K562 (cell line): ENCODE measurements around the gene SLC29A3. TPM values are rescaled to one million over a fixed set of nuclear protein-coding genes. Genes with fewer than 3 reads are reported as not detected.

ENCODE experiments used
- ATAC-seq: fragments of 200-7000 bp; cut with Tn5 transposase; 3 replicates; pipeline ENCODE4 v1.9.1; 2020; ENCODE audit warnings: moderate library complexity
- BruUV-seq: library from RNA; stranded (reverse); fragments of 400-500 nt; replicated peaks from 2 replicates; lab custom pipeline; 2021; lab: Mats Ljungman, UMichigan
- CTCF ChIA-PET: fragments of 300-600 bp; formaldehyde crosslinking; extraction: SDS; loops from one replicate; lab custom pipeline; 2021; ENCODE audit warnings: low intra/inter-chr PET ratio; lab: Yijun Ruan, JAX
- POLR2A ChIA-PET: fragments of 300-600, 350-650 bp; sonication (Branson Sonifier 250); formaldehyde crosslinking; extraction: SDS; loops from one replicate; lab custom pipeline; 2021; ENCODE audit warnings: antibody characterized with exemption, inconsistent platforms; lab: Yijun Ruan, JAX
- DNase-seq, 4 experiments: peaks; one replicate each; pipeline versions ENCODE4 v3.0.0 to v3.0.0-alpha.2; 2011 to 2018; ENCODE audit warnings: low spot score in 3 of 4, mixed read lengths in 3 of 4; ENCODE audit errors: extremely low read depth in 1 of 4
- FAIRE-seq: peaks from 2 replicates; lab custom pipeline; 2011; peaks lifted over from hg19 to GRCh38; lab: Jason Lieb, UNC
- H2AFZ ChIP-seq: 2 replicates; pipeline ENCODE4 v1.6.0; 2011; ENCODE audit warnings: low read depth, low read length, control low read depth, inconsistent platforms
- H3K27ac ChIP-seq: fragments of 200-600 bp; 3 replicates; pipeline ENCODE4 v1.8.0; 2011; ENCODE audit warnings: low read depth, mild to moderate bottlenecking, control low read depth, inconsistent platforms, low read length, moderate library complexity, mixed read lengths; ENCODE audit errors: extremely low read depth
- H3K27me3 ChIP-seq, 2 experiments: fragments of 300-600 bp in 1 of 2; 2 replicates in 1 of 2; 3 replicates in 1 of 2; pipeline versions ENCODE4 v1.6.0 to v1.8.0; 2011; ENCODE audit warnings: inconsistent platforms in 2 of 2, low read length in 2 of 2, mild to moderate bottlenecking in 1 of 2, mixed read lengths in 1 of 2, moderate library complexity in 1 of 2; ENCODE audit not compliant: control insufficient read depth in 2 of 2, insufficient read depth in 2 of 2
- H3K36me3 ChIP-seq: fragments of 300-600 bp; 3 replicates; pipeline ENCODE4 v1.8.0; 2011; ENCODE audit warnings: mild to moderate bottlenecking, low read length, inconsistent platforms; ENCODE audit not compliant: control insufficient read depth, insufficient read depth
- H3K4me1 ChIP-seq, 2 experiments: fragments of 200-600 bp in 1 of 2; replicated peaks in 1 of 2; 2 replicates in 1 of 2; 3 replicates in 1 of 2; pipeline versions ENCODE4 v1.5.1 to v1.8.0; 2011; ENCODE audit warnings: inconsistent platforms in 2 of 2, low read length in 2 of 2, mild to moderate bottlenecking in 1 of 2, mixed read lengths in 1 of 2, moderate library complexity in 1 of 2; ENCODE audit not compliant: control insufficient read depth in 2 of 2, insufficient read depth in 2 of 2
- H3K4me2 ChIP-seq: 2 replicates; pipeline ENCODE4 v1.6.1; 2011; ENCODE audit warnings: low read length, control low read depth, inconsistent platforms, mixed read lengths; ENCODE audit not compliant: insufficient read depth
- H3K4me3 ChIP-seq: fragments of 200-600 bp; sonication (generic), shearing (Covaris generic); 2 replicates; pipeline ENCODE4 v1.5.1; 2016; ENCODE audit warnings: control low read depth, inconsistent platforms
- H3K79me2 ChIP-seq: fragments of 200-600 bp; 3 replicates; pipeline ENCODE4 v1.8.0; 2011; ENCODE audit warnings: low read length, inconsistent platforms; ENCODE audit not compliant: control insufficient read depth, insufficient read depth
- H3K9ac ChIP-seq, 2 experiments: 2 replicates each; pipeline versions ENCODE4 v1.6.0 to v1.6.1; 2011; ENCODE audit warnings: low read depth in 2 of 2, low read length in 2 of 2, control low read depth in 1 of 2, inconsistent platforms in 1 of 2, mild to moderate bottlenecking in 1 of 2, mixed read lengths in 1 of 2; ENCODE audit not compliant: insufficient read depth in 1 of 2
- H3K9me1 ChIP-seq: one replicate; pipeline ENCODE4 v1.6.0; 2011; ENCODE audit warnings: inconsistent platforms, mild to moderate bottlenecking, low read length, moderate library complexity; ENCODE audit not compliant: control insufficient read depth, insufficient read depth
- H3K9me3 ChIP-seq: replicated peaks from 2 replicates; pipeline ENCODE4 v1.5.1; 2011; ENCODE audit warnings: low read depth, low read length, inconsistent platforms; ENCODE audit not compliant: control insufficient read depth, insufficient read depth
- H4K20me1 ChIP-seq: replicated peaks from 2 replicates; pipeline ENCODE4 v1.6.1; 2011; ENCODE audit warnings: low read length, inconsistent platforms, mixed read lengths; ENCODE audit not compliant: control insufficient read depth, insufficient read depth
- CBX5 ChIP-seq: IDR thresholded peaks from 2 replicates; pipeline ENCODE4 v1.6.1; 2014; ENCODE audit warnings: low read depth, borderline replicate concordance
- DDX20 ChIP-seq: fragments of 450-650 bp; IDR thresholded peaks from 2 replicates; pipeline ENCODE4 v1.6.1; 2016; ENCODE audit warnings: missing genetic modification characterization, low read depth, mild to moderate bottlenecking, missing compliant biosample characterization, moderate library complexity
- FIP1L1 ChIP-seq: fragments of 200-400 bp; formaldehyde crosslinking; IDR thresholded peaks from 2 replicates; pipeline ENCODE4 v1.6.1; 2018; ENCODE audit warnings: mild to moderate bottlenecking, low read depth, low read length; ENCODE audit not compliant: poor library complexity, severe bottlenecking
- HINFP ChIP-seq: fragments of 450-650 bp; conservative IDR thresholded peaks from 2 replicates; pipeline ENCODE4 v1.6.1; 2016; ENCODE audit warnings: missing genetic modification characterization, low read depth, mild to moderate bottlenecking, control low read depth, missing compliant biosample characterization
- NEUROD1 ChIP-seq: fragments of 150-350 bp; IDR thresholded peaks from 2 replicates; pipeline ENCODE4 v1.6.1; 2014; ENCODE audit warnings: borderline replicate concordance, low read length, low read depth; ENCODE audit not compliant: partially characterized antibody
- SAFB ChIP-seq: fragments of 200-400 bp; formaldehyde crosslinking; IDR thresholded peaks from 2 replicates; pipeline ENCODE4 v1.6.1; 2017; ENCODE audit warnings: low read depth, low read length, borderline replicate concordance
- TAF1 ChIP-seq: IDR thresholded peaks from 2 replicates; pipeline ENCODE4 v1.6.1; 2011; ENCODE audit warnings: mild to moderate bottlenecking, low read length, moderate library complexity; ENCODE audit not compliant: insufficient read depth, control insufficient read depth, severe bottlenecking; ENCODE audit errors: extremely low read depth
- ZFX ChIP-seq: sonication (generic); formaldehyde crosslinking; IDR thresholded peaks from 2 replicates; pipeline ENCODE4 v1.8.0; 2022; ENCODE audit warnings: mild to moderate bottlenecking, missing genetic modification reagents, moderate library complexity
- ZNF655 ChIP-seq: fragments of 250-450 bp; sonication (Bioruptor Pico); IDR thresholded peaks from 2 replicates; pipeline ENCODE4 v1.5.0; 2021
- ZNF695 ChIP-seq: fragments of 450-650 bp; formaldehyde crosslinking; IDR thresholded peaks from 2 replicates; pipeline ENCODE4 v1.4.0; 2020; ENCODE audit warnings: mild to moderate bottlenecking, moderate library complexity
- ZNF76 ChIP-seq: fragments of 250-450 bp; sonication (Bioruptor Pico); IDR thresholded peaks from 2 replicates; pipeline ENCODE4 v1.4.0; 2020; ENCODE audit warnings: mild to moderate bottlenecking, moderate library complexity, borderline replicate concordance
- WGBS: fragments of 100-300 bp; shearing (Covaris generic); methylation state at CpG from one replicate; pipeline ENCODE4 v1.1.6; 2016; ENCODE audit warnings: low coverage, mixed read lengths; ENCODE audit not compliant: insufficient coverage; ENCODE audit errors: missing lambda C conversion rate; 5-methylcytosine and 5-hydroxymethylcytosine counted together
- in situ Hi-C: fragments of 300-500 bp; cut with MboI; formaldehyde crosslinking; loops from 4 replicates; pipeline ENCODE4 v1.15.0; 2018; ENCODE audit warnings: inconsistent platforms, mixed read lengths
- intact Hi-C: fragments of 100-400 bp; cut with micrococcal nuclease; formaldehyde crosslinking; loops from 2 replicates; pipeline ENCODE4 v1.14.2; 2022
- polyA plus RNA-seq, 8 experiments: library from polyadenylated mRNA; depleted of rRNA in 4 of 8; stranded (reverse) in 5 of 8; unstranded in 3 of 8; fragments of >200 nt; fragmentation: Nextera tagmentation in 2 of 8; fragmentation: Illumina TruSeq in 1 of 8; extraction: Ambion mirVana in 2 of 8; extraction: Trizol in 1 of 8; gene quantifications; 2 replicates each; pipeline versions ENCODE4 v1.2.1 to v1.2.3, GENCODE V29; 2011 to 2014; ENCODE audit warnings: inconsistent platforms in 1 of 8, missing spikeins in 1 of 8
- total RNA-seq, 7 experiments: library from RNA; depleted of rRNA in 6 of 7; stranded (reverse); fragments of >200 nt in 6 of 7; fragmentation: Illumina TruSeq in 2 of 7; extraction: Trizol in 2 of 7; gene quantifications; 2 replicates each; pipeline versions ENCODE4 v1.2.1 to v1.2.3, GENCODE V29; 2011 to 2021; ENCODE audit warnings: low replicate concordance in 1 of 7

The SLC29A3 gene
- total and polyA plus RNA-seq, 9 of the 15 experiments (the other 6 are each of a cell fraction or from before 2014, with no cell fraction given), result 2.1 to 10.7 (median 4.6) TPM

- H3K9me1 ChIP-seq, result no peaks in the 10 kb centered on the region
- no peak for DNase-seq
- no peak for ATAC-seq
- no peak for FAIRE-seq
- in situ Hi-C loops, result no loop called here
- H2AFZ ChIP-seq, result no peak overlapping the region
- peaks cover 63 to 90% of the 10 kb centered on the region in 2 experiments for H3K27me3 ChIP-seq
- H3K36me3 ChIP-seq, result no peaks in the 10 kb centered on the region
- TF ChIP-seq ZFX (no peak), SAFB (no peak), DDX20 (tag) (no peak), ZNF695 (CRISPR knock-in tag) (no peak), CBX5 (no peak), FIP1L1 (no peak), HINFP (tag) (no peak), NEUROD1 (no peak), ZNF76 (CRISPR knock-in tag) (no peak), ZNF655 (CRISPR knock-in tag) (no peak), TAF1 (no peak)
- intact Hi-C loops, result no loop called here
- no peaks in the 10 kb centered on the region for H3K79me2 ChIP-seq
- no peak overlapping the region for H3K4me3 ChIP-seq
- WGBS, result 3% methylated on average over 16 of the region's 16 CpGs
- CTCF ChIA-PET, result no interaction called here
- H3K9me3 ChIP-seq, result no peaks in the 10 kb centered on the region
- no peak overlapping the region for H3K27ac ChIP-seq
- peaks cover 0 to 24% of the 10 kb centered on the region in 2 experiments; a peak in 2 of 5 replicates for H3K4me1 ChIP-seq
- peak overlapping the region in 1 of 2 experiments; percentile 2; a peak in 1 of 4 replicates for H3K9ac ChIP-seq
- H4K20me1 ChIP-seq, result peaks cover 17% of the 10 kb centered on the region
- no peak overlapping the region for H3K4me2 ChIP-seq
- POLR2A ChIA-PET, result interaction anchor here (0.6 to 1.3 kb wide), 2 partner anchors 11 to 207 kb away, joined by 3 to 4 read pairs; no protein-coding TSS in a partner anchor
- no TSS peak for BruUV-seq
These were observed 74.0 kb downstream of the SLC29A3 start for GRCh38 chr10:71392791-71393781.
